Epithelial cell of proximal tubule (primary cell): Measurements from ENCODE around the gene PCYOX1L. TPM values are rescaled to one million over a fixed set of nuclear protein-coding genes. Genes with fewer than 3 reads are reported as not detected.

Experiments
- DNase-seq: peaks from one replicate; pipeline ENCODE4 v3.0.0-alpha.2; 2011; ENCODE audit warnings: low read depth
- H3K4me3 ChIP-seq: 2 replicates; pipeline ENCODE4 v1.5.1; 2011; ENCODE audit warnings: low read depth, mild to moderate bottlenecking, low read length
- total RNA-seq: library from RNA; depleted of rRNA; stranded (reverse); fragments of >200 nt; gene quantifications from 2 replicates; pipeline ENCODE4 v1.2.3, GENCODE V29; 2015
- TF ChIP-seq, protein P1 (sequence below): conservative IDR thresholded peaks from 2 replicates; pipeline ENCODE4 v1.5.1; 2012; ENCODE audit warnings: low read depth, mild to moderate bottlenecking, low read length

Gene PCYOX1L, protein sequence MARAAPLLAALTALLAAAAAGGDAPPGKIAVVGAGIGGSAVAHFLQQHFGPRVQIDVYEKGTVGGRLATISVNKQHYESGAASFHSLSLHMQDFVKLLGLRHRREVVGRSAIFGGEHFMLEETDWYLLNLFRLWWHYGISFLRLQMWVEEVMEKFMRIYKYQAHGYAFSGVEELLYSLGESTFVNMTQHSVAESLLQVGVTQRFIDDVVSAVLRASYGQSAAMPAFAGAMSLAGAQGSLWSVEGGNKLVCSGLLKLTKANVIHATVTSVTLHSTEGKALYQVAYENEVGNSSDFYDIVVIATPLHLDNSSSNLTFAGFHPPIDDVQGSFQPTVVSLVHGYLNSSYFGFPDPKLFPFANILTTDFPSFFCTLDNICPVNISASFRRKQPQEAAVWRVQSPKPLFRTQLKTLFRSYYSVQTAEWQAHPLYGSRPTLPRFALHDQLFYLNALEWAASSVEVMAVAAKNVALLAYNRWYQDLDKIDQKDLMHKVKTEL
- total RNA-seq, result 6.1 and 7.1 TPM in 2 replicates

DNA sequence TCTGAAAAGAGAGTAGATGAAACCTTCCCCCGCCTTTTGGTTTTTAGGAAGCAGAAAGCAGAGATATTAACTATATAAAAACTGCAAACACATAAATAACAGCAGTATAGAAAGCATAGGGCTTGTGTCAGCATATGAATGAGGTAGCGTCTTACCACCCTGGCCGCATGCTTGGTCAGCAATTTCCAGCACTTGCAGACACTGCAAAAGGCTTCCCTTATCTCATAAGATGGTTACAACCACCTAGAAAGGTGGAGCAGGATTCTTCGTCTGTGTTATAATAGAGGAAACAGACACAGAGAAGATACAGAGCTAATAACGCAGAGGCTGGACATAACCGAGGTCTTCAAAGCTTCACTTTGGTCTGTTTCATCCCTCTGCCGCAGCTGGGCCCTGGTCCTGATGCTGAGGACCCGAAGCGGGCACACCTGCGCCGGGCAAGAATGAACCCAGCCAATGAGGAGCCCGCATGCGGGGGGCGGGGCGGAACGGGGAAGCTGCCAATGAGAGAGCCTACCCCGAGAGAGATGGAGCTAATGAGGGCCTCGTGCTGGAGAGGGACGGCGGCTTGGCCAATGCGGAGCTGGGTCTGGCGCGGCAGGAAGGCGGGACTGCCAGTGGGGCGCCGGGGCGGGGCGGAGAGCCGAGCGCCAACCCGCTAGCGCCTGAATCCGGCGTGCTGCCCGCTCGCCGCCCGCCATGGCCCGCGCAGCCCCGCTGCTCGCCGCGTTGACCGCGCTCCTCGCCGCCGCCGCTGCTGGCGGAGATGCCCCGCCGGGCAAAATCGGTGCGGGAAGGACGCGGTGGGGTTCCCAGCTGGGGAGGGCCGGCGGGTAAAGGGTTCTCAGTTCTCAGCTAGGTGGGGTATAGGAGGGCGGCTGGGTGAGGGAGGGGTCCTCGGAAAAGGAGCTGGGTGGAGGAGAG, at the start of gene PCYOX1L:
Gene PCYOX1L (plus strand): TSS at position 677 of the 924 bp plus-strand sequence. CDS start 23 bp downstream, at position 700.
- peak within 1 kb of the TSS; percentile 90 for H3K4me3 ChIP-seq
- DNase-seq, result no peak
- TF ChIP-seq, protein P1, sequence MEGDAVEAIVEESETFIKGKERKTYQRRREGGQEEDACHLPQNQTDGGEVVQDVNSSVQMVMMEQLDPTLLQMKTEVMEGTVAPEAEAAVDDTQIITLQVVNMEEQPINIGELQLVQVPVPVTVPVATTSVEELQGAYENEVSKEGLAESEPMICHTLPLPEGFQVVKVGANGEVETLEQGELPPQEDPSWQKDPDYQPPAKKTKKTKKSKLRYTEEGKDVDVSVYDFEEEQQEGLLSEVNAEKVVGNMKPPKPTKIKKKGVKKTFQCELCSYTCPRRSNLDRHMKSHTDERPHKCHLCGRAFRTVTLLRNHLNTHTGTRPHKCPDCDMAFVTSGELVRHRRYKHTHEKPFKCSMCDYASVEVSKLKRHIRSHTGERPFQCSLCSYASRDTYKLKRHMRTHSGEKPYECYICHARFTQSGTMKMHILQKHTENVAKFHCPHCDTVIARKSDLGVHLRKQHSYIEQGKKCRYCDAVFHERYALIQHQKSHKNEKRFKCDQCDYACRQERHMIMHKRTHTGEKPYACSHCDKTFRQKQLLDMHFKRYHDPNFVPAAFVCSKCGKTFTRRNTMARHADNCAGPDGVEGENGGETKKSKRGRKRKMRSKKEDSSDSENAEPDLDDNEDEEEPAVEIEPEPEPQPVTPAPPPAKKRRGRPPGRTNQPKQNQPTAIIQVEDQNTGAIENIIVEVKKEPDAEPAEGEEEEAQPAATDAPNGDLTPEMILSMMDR, result no peak

DNA sequence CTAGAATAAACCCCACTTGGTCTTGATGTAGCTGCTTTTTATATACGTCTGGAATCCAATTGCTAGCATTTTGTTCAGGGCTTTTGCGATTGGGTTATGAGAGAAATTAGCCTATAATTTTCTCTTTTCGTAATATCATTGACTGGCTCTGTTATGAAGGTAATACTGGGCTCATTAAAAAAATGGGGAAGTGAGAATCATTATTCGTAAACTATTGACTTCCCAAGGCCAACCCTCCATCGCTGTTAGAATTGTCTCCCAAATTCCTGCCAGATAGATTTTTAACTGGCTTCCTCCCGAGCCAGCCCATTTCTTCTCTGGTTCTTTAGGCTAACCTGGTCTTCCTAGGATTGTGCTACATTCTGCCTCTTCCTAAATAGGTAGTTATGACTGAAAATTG, 48.5 kb upstream of the PCYOX1L start:
- TF ChIP-seq, protein P1, result no peak

DNA sequence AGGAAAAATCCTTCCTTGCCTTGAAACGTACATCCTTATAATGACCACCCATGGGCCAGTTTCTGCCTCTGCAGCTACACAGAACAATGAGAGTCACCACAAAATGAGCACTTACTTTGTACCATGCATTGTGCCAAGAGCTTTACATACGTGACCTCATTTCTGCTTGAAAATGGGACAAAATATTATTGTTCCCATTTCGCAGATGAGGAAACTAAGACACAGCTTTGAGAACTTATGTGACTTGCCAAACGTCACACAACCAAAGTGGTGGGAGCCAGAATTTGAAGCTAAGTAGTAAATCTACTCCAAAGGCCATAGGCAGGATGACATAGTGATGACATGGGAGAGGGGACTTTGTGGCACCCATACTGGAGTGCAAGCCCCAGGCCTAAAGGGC, 47.4 kb upstream of the PCYOX1L start:
- no peak for DNase-seq
- H3K4me3 ChIP-seq, result no peak overlapping the region
- TF ChIP-seq, protein P1, result no peak

More for the DNA sequence above, 48.5 kb upstream of the PCYOX1L start:
- no peak overlapping the region for H3K4me3 ChIP-seq
- DNase-seq, result no peak

DNA sequence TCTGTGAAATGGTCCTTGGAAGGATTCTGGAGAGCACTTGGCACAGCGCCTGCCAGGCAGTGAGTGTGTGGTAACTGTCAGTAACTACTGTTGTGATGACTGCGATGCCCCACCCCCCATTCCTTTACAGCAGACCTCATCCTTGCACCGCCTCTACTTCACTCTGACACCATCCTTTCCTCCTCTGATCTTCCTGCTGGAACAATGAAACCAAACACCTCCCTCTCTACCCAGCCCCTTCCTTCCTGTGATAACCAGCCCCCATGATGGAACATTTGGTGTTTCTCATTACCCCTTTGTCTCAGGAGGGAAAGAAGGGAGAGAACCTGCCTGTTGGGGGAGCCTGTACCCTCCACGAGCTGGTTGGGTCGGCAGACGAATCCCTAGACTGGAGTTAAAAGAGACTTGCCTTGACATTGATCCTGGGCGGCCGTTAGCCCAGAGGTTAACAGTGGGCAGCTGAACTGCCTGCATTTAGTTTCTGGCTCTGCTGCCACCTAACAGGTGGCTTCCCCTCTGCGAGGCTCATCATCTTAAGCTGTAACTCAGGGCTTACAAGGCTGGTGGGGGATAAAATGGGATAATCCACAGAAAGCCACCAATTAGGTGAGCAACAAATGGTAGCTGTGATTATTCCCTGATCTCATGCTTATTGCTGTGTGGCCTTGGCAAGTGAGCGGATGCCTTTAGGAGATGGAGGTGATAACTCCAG, 46.7 kb upstream of the PCYOX1L start:
- no peak overlapping the region for H3K4me3 ChIP-seq
- TF ChIP-seq, protein P1, result no peak

DNA sequence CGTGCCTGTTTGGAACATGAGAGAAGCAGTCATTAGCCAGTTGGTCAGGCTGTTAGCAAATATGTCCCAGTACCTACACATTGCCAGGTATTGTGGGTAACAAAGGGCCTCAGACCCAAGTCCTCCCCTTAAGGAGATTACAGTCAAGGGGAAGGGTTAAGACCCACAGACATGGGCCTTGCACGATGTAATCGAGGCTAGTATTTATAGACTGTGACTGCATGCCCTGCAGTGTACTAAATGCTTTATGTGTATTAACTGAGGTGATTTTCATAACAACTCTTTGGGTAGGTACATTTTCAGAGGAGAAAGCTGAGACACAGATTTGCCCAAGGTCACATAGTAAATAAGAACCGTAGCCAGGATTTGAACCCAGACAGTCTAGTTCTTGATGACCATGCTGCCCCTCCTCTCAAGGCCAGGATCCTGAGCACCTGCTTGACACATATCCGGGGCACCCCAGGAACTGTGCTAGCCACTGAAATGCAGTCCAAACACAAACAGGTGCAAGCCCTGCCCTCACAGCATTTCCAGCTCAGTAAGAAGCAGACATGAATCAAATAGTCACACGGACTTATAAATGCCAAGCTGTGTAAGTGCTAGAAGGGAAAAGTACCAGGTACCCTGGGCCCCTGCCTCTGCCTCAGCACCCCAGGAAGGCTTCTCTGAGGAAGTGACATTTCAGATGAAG, 44.5 kb upstream of the PCYOX1L start:
- TF ChIP-seq, protein P1, result no peak
- DNase-seq, result no peak
- no peak overlapping the region for H3K4me3 ChIP-seq

More for the DNA sequence above, 46.7 kb upstream of the PCYOX1L start:
- DNase-seq, result peak; percentile 10
